ENCODE data around the gene ASPN. TPM values are rescaled to one million over a fixed set of nuclear protein-coding genes. Genes with fewer than 3 reads are reported as not detected.

ASPN gene
- total and polyA plus RNA-seq, 2 donors (not counting 3 experiments of a cell fraction or from before 2014, with no cell fraction given), result not detected

GRCh38 chr9:92483627-92484545 is 1.6 kb upstream of the ASPN start:
- dilution Hi-C loops (cut with MboI; ENCODE audit: extremely low pct_ligation_motif_present, low sequenced_read_pairs), result no loop called here
- BruUV-seq (replicated peaks), result no TSS peak
- Histone ChIP-seq H3K9me3 (replicated peaks; ENCODE audit: control insufficient read depth, insufficient read depth, low read length) (no peaks in the 10 kb centered on the region), H3K4me1 (ENCODE audit: control insufficient read depth, extremely low read depth, insufficient read depth, low read length) (peaks cover 29% of the 10 kb centered on the region), H3K9me1 (replicated peaks; ENCODE audit: control insufficient read depth, extremely low read depth, insufficient read depth, low read length) (no peaks in the 10 kb centered on the region), H3K4me3 (replicated peaks in 1 of 3; ENCODE audit: insufficient read depth in 1 of 3, low read depth in 1 of 3, low read length in 3 of 3) (no peak overlapping the region), H3K27me3 (ENCODE audit: control insufficient read depth in 2 of 2, insufficient read depth in 2 of 2, low read length in 2 of 2) (no peaks in the 10 kb centered on the region), H2AFZ (ENCODE audit: low read depth, low read length) (peak overlapping the region; percentile 63), H3K9ac (replicated peaks; ENCODE audit: extremely low read depth, insufficient read depth, low read length) (no peak overlapping the region), H3K27ac (ENCODE audit: insufficient read depth, low read depth, low read length) (no peak overlapping the region), H3K4me2 (ENCODE audit: insufficient read depth, low read length) (peak overlapping the region; percentile 38), H3K36me3 (ENCODE audit: control insufficient read depth in 2 of 2, extremely low read depth in 1 of 2, insufficient read depth in 2 of 2, low read length in 2 of 2) (no peaks in the 10 kb centered on the region), H4K20me1 (replicated peaks; ENCODE audit: control insufficient read depth, extremely low read depth, insufficient read depth, low read length) (no peaks in the 10 kb centered on the region), H3K79me2 (ENCODE audit: control insufficient read depth, insufficient read depth, low read length) (no peaks in the 10 kb centered on the region)
- intact Hi-C loops (cut with micrococcal nuclease), result loop anchor here (10.0 kb wide), 1 partner anchor 49 kb away; no protein-coding TSS in a partner anchor
- DNase-seq (ENCODE audit: low read depth, low spot score) (peak; percentile 49), FAIRE-seq (peak; percentile 63)
- TF ChIP-seq FOS (IDR thresholded peaks at IDR 0.05; ENCODE audit: borderline replicate concordance, insufficient read depth, low read length) (no peak), MAX (IDR thresholded peaks at IDR 0.05; ENCODE audit: insufficient read depth, insufficient read length) (no peak), POLR2A (IDR thresholded peaks at IDR 0.05; ENCODE audit: low read depth, low read length) (no peak), EZH2 (IDR thresholded peaks at IDR 0.05; ENCODE audit: borderline replicate concordance, low read depth, low read length, severe bottlenecking) (no peak), GATA2 (IDR thresholded peaks at IDR 0.05; ENCODE audit: insufficient read depth, insufficient read length, low read depth, low read length) (no peak), POLR2AphosphoS5 (IDR thresholded peaks at IDR 0.05; ENCODE audit: insufficient read depth, low read depth, low read length) (no peak), JUN (IDR thresholded peaks at IDR 0.05; ENCODE audit: borderline replicate concordance, insufficient read depth, insufficient read length, low read depth) (no peak), MYC (IDR thresholded peaks at IDR 0.05; ENCODE audit: low read depth, low read length) (no peak)
- TF ChIP-seq, protein P1, sequence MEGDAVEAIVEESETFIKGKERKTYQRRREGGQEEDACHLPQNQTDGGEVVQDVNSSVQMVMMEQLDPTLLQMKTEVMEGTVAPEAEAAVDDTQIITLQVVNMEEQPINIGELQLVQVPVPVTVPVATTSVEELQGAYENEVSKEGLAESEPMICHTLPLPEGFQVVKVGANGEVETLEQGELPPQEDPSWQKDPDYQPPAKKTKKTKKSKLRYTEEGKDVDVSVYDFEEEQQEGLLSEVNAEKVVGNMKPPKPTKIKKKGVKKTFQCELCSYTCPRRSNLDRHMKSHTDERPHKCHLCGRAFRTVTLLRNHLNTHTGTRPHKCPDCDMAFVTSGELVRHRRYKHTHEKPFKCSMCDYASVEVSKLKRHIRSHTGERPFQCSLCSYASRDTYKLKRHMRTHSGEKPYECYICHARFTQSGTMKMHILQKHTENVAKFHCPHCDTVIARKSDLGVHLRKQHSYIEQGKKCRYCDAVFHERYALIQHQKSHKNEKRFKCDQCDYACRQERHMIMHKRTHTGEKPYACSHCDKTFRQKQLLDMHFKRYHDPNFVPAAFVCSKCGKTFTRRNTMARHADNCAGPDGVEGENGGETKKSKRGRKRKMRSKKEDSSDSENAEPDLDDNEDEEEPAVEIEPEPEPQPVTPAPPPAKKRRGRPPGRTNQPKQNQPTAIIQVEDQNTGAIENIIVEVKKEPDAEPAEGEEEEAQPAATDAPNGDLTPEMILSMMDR (IDR thresholded peaks at IDR 0.05; ENCODE audit: extremely low read depth in 1 of 2, insufficient read depth in 1 of 2, low read depth in 1 of 2, low read length in 2 of 2), result no peak
- ChIA-PET POLR2A (no interaction called here), CTCF (no interaction called here)

Data from endothelial cell of umbilical vein (primary cell).